ENCODE results near the gene SLC39A12.

SLC39A12 gene

GRCh38 chr10:17974505-17974904 lies 22.8 kb downstream of the SLC39A12 start (continued):
- no peak for TF ChIP-seq ZNF70 (CRISPR knock-in tag; IDR thresholded peaks at IDR 0.05)
- TF ChIP-seq ZNF565 (CRISPR knock-in tag; conservative IDR thresholded peaks at IDR 0.05; ENCODE audit: low read depth): no peak
- no peak for TF ChIP-seq ZNF8 (CRISPR knock-in tag; IDR thresholded peaks at IDR 0.05)
- no peak for TF ChIP-seq OSR1 (CRISPR knock-in tag; IDR thresholded peaks at IDR 0.05)
- TF ChIP-seq, protein P1, sequence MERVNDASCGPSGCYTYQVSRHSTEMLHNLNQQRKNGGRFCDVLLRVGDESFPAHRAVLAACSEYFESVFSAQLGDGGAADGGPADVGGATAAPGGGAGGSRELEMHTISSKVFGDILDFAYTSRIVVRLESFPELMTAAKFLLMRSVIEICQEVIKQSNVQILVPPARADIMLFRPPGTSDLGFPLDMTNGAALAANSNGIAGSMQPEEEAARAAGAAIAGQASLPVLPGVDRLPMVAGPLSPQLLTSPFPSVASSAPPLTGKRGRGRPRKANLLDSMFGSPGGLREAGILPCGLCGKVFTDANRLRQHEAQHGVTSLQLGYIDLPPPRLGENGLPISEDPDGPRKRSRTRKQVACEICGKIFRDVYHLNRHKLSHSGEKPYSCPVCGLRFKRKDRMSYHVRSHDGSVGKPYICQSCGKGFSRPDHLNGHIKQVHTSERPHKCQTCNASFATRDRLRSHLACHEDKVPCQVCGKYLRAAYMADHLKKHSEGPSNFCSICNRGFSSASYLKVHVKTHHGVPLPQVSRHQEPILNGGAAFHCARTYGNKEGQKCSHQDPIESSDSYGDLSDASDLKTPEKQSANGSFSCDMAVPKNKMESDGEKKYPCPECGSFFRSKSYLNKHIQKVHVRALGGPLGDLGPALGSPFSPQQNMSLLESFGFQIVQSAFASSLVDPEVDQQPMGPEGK (CRISPR knock-in tag; IDR thresholded peaks at IDR 0.05; ENCODE audit: borderline replicate concordance): no peak
- no peak for TF ChIP-seq CSDC2 (CRISPR knock-in tag; IDR thresholded peaks at IDR 0.05)
- TF ChIP-seq ISL1 (CRISPR knock-in tag; IDR thresholded peaks at IDR 0.05): no peak

DNA sequence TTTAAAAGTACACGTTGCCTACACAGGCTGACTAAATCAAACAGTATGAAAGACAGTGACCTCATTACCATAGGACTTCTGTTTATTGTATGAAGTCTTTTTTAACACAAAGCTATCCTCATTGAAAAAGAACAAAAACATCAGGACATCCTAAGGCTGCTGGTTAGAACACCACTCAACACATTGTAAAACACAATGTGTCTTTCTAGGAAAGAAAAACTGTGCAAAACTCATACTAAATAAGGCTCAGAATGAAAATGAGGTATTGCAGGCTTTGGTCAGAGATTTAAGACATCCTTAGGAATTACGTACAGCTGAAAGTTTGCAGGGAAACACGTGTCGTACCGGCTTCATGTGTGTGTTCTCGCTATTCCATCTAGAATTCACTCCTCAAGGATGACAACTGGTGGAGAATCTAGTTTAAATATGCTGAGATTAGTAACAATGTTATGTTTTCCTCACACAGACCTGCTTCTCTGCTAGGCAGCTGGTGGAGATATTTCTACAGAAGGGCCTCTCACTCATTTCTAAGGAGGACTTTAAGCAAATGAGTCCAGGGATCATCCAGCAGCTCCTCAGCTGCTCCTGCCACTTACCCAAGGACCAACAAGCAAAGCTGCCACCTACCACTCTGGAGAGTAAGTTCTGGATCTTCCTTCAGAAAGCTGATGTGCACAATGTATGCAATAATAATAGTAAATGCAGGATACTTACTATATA lies 29.3 kb downstream of the SLC39A12 start:
- TF ChIP-seq CSDC2 (CRISPR knock-in tag; IDR thresholded peaks at IDR 0.05): no peak
- no peak for TF ChIP-seq ZC3H10 (CRISPR knock-in tag; IDR thresholded peaks at IDR 0.05)
- no peak for TF ChIP-seq ZFP3 (CRISPR knock-in tag; IDR thresholded peaks at IDR 0.05)
- ATAC-seq: no peak

GRCh38 chr10:17981766-17982380 lies 30.2 kb downstream of the SLC39A12 start:
- peak; percentile 89 for ATAC-seq
- TF ChIP-seq, protein P2, sequence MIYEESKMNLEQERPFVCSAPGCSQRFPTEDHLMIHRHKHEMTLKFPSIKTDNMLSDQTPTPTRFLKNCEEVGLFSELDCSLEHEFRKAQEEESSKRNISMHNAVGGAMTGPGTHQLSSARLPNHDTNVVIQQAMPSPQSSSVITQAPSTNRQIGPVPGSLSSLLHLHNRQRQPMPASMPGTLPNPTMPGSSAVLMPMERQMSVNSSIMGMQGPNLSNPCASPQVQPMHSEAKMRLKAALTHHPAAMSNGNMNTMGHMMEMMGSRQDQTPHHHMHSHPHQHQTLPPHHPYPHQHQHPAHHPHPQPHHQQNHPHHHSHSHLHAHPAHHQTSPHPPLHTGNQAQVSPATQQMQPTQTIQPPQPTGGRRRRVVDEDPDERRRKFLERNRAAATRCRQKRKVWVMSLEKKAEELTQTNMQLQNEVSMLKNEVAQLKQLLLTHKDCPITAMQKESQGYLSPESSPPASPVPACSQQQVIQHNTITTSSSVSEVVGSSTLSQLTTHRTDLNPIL (CRISPR knock-in tag; IDR thresholded peaks at IDR 0.05; ENCODE audit: low read depth): peak; percentile 45; the same call in 1 of the 2 replicates
- TF ChIP-seq ISL1 (CRISPR knock-in tag; IDR thresholded peaks at IDR 0.05) (peak; percentile 48; the same call in 1 of the 2 replicates), CSDC2 (CRISPR knock-in tag; IDR thresholded peaks at IDR 0.05) (no peak), ZNF565 (CRISPR knock-in tag; conservative IDR thresholded peaks at IDR 0.05; ENCODE audit: low read depth) (no peak), TSHZ2 (CRISPR knock-in tag; IDR thresholded peaks at IDR 0.05) (no peak)
- TF ChIP-seq, protein P1 (CRISPR knock-in tag; IDR thresholded peaks at IDR 0.05; ENCODE audit: borderline replicate concordance): peak; percentile 12; the same call in 1 of the 2 replicates

DNA sequence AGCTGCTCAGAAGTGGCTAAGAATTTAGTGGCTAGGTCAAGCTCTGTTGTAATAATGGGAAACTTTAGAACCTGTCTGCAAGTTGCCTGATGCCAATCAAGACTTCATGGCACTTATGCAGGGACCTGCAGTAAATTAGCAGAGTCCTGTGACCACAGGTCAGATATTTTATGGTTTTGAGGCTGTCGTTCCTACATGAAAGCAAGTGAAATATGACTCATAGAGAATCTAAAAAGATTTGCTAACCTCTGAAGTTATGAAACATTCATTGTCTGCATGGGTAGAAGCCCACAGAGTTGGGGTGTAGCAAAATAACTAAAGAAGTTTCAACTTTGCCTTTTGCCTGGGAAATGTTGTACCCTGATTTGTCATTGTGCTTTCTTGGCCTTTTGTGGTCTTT lies 32.3 kb downstream of the SLC39A12 start:
- ATAC-seq: peak; percentile 34; the same call in 2 of the 3 replicates

More for the DNA sequence above, 32.3 kb downstream of the SLC39A12 start:
- TF ChIP-seq TSHZ2 (CRISPR knock-in tag; IDR thresholded peaks at IDR 0.05) (no peak), ISL1 (CRISPR knock-in tag; IDR thresholded peaks at IDR 0.05) (peak; percentile 49), BACH2 (CRISPR knock-in tag; IDR thresholded peaks at IDR 0.05; ENCODE audit: borderline replicate concordance) (no peak)
